PC-3 (cell line): ENCODE results near the gene NUP50. TPM values are rescaled to one million over a fixed set of nuclear protein-coding genes. Genes with fewer than 3 reads are reported as not detected.
A peak's percentile ranks its signal among the peaks of the same experiment; 100 is the strongest.

ENCODE experiments used
- ATAC-seq: fragments of 200-7000 bp; cut with Tn5 transposase; 2 replicates; pipeline ENCODE4 v1.9.1; 2020; ENCODE audit warnings: mild to moderate bottlenecking, moderate library complexity
- BruUV-seq: library from RNA; stranded (reverse); fragments of 400-500 nt; replicated peaks from 2 replicates; lab custom pipeline; 2021; lab: Mats Ljungman, UMichigan
- CTCF ChIA-PET: fragments of 300-600 bp; sonication (Branson Sonifier 250); formaldehyde crosslinking; loops from one replicate; lab custom pipeline; 2022; ENCODE audit warnings: antibody characterized with exemption; lab: Charles Lee
- POLR2A ChIA-PET: fragments of 300-600 bp; sonication (Branson Sonifier 250); formaldehyde crosslinking; loops from one replicate; lab custom pipeline; 2022; ENCODE audit warnings: antibody characterized with exemption; ENCODE audit not compliant: unreplicated experiment; lab: Charles Lee
- DNase-seq: peaks from one replicate; pipeline ENCODE4 v3.0.0-alpha.2; 2015
- H2AFZ ChIP-seq: fragments of 300-600 bp; sonication (generic); 2 replicates; pipeline ENCODE4 v1.6.0; 2016; ENCODE audit warnings: antibody characterized with exemption, low read length
- H3F3A ChIP-seq: fragments of 300-600 bp; sonication (generic); one replicate; pipeline ENCODE4 v1.6.0; 2017; ENCODE audit warnings: antibody characterized with exemption, low read length, control low read depth, mild to moderate bottlenecking; ENCODE audit not compliant: unreplicated experiment
- H3K27ac ChIP-seq: fragments of 300-600 bp; sonication (generic); 2 replicates; pipeline ENCODE4 v1.5.1; 2016; ENCODE audit warnings: mild to moderate bottlenecking, low read length
- H3K27me3 ChIP-seq: fragments of 300-600 bp; sonication (generic); 2 replicates; pipeline ENCODE4 v1.6.1; 2016; ENCODE audit warnings: low read length, mixed read lengths
- H3K36me3 ChIP-seq: fragments of 300-600 bp; sonication (generic); 2 replicates; pipeline ENCODE4 v1.6.1; 2016; ENCODE audit warnings: low read depth, mixed run types, low read length, mixed read lengths
- H3K4me1 ChIP-seq: fragments of 300-600 bp; sonication (generic); 2 replicates; pipeline ENCODE4 v1.5.1; 2016; ENCODE audit warnings: low read length; ENCODE audit not compliant: insufficient read depth
- H3K4me2 ChIP-seq: fragments of 300-600 bp; sonication (generic); 2 replicates; pipeline ENCODE4 v1.6.0; 2016; ENCODE audit warnings: low read length
- H3K4me3 ChIP-seq: fragments of 300-600 bp; sonication (generic); 2 replicates; pipeline ENCODE4 v1.5.1; 2016; ENCODE audit warnings: mild to moderate bottlenecking, low read length, mixed read lengths
- H3K79me2 ChIP-seq: fragments of 300-600 bp; sonication (generic); 2 replicates; pipeline ENCODE4 v1.6.1; 2017; ENCODE audit warnings: low read length, mixed read lengths
- H3K9ac ChIP-seq: fragments of 300-600 bp; sonication (generic); 2 replicates; pipeline ENCODE4 v1.6.0; 2016; ENCODE audit warnings: mild to moderate bottlenecking, low read length
- H3K9me2 ChIP-seq: fragments of 300-600 bp; sonication (generic); replicated peaks from 2 replicates; pipeline ENCODE4 v1.6.1; 2016; ENCODE audit warnings: mixed run types, low read length, mixed read lengths
- H3K9me3 ChIP-seq: fragments of 300-600 bp; sonication (generic); 2 replicates; pipeline ENCODE4 v1.6.1; 2016; ENCODE audit warnings: low read length, mixed read lengths
- H4K20me1 ChIP-seq: fragments of 300-600 bp; sonication (generic); 2 replicates; pipeline ENCODE4 v1.6.1; 2016; ENCODE audit warnings: low read length, mixed read lengths
- EZH2 ChIP-seq: fragments of 300-600 bp; sonication (generic); IDR thresholded peaks from one replicate; pipeline ENCODE4 v1.6.1; 2017; ENCODE audit warnings: antibody characterized with exemption, mild to moderate bottlenecking, low read length; ENCODE audit not compliant: unreplicated experiment
- EZH2phosphoT487 ChIP-seq: fragments of 300-600 bp; sonication (generic); IDR thresholded peaks from 2 replicates; pipeline ENCODE4 v1.6.1; 2018; ENCODE audit warnings: mild to moderate bottlenecking, antibody characterized with exemption, low read length, borderline replicate concordance
- intact Hi-C: fragments of 100-400 bp; cut with micrococcal nuclease; formaldehyde crosslinking; loops from 2 replicates; pipeline ENCODE4 v1.9.0; 2023
- total RNA-seq: library from RNA; depleted of rRNA; stranded (reverse); fragments of >200 nt; gene quantifications from 2 replicates; pipeline ENCODE4 v1.2.3, GENCODE V29; 2014
- TF ChIP-seq, protein P1 (sequence below): fragments of 300-600 bp; sonication (generic); conservative IDR thresholded peaks from 2 replicates; pipeline ENCODE4 v1.5.1; 2017; ENCODE audit warnings: antibody characterized with exemption, low read depth, mild to moderate bottlenecking, low read length

The NUP50 gene
- total RNA-seq, 1 experiment from 2014 or later = 69.9 TPM

DNA sequence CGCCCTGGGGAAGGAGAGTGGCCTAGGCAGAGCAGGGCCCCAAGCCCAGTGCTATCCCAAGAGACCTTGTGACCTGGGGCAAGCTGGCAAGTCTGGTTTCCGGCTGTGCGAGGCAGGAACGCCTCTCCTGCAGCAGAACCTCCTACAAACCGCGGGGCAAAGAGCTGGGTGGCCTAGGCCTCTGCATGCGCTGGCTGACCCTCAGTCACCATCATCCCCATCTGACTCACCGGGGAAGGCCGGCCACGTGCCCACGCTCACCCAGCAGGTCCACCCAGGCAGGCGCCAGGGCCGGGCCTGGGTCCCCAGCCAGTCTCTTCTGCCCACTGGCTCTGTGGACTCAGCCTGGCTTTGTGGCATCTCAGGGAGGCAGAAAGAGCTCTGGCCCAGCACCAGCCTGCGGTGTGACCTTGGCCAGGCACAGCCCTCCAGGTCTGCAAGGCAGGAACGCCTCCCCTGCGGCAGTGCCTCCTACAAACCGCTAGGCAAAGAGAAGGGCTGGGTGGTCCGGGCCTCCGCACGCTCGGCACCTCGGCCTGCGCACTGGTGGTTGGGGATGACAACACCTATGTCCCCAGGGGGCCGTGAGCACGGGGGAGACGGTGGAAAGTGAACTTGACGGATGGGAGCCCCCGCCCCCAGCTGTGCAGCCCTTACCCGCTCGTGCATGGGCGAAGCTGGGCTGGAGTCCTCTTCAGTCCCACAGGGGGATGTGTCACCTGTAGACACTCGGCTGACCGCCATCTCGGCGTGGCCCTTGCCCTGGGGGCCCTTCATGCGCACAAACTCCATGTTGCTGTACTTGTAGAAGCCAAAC lies 38.8 kb downstream of the NUP50 start:
- no peaks in the 10 kb centered on the region for H3K9me2 ChIP-seq
- H3K9ac ChIP-seq = peak overlapping the region; percentile 94
- CTCF ChIA-PET = no interaction called here
- TF ChIP-seq EZH2 = no peak
- TF ChIP-seq, protein P1, sequence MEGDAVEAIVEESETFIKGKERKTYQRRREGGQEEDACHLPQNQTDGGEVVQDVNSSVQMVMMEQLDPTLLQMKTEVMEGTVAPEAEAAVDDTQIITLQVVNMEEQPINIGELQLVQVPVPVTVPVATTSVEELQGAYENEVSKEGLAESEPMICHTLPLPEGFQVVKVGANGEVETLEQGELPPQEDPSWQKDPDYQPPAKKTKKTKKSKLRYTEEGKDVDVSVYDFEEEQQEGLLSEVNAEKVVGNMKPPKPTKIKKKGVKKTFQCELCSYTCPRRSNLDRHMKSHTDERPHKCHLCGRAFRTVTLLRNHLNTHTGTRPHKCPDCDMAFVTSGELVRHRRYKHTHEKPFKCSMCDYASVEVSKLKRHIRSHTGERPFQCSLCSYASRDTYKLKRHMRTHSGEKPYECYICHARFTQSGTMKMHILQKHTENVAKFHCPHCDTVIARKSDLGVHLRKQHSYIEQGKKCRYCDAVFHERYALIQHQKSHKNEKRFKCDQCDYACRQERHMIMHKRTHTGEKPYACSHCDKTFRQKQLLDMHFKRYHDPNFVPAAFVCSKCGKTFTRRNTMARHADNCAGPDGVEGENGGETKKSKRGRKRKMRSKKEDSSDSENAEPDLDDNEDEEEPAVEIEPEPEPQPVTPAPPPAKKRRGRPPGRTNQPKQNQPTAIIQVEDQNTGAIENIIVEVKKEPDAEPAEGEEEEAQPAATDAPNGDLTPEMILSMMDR = no peak
- no peak for TF ChIP-seq EZH2phosphoT487
- H3F3A ChIP-seq = peaks cover 3% of the 10 kb centered on the region
- no peak overlapping the region for H3K4me3 ChIP-seq
- no peak for ATAC-seq
- DNase-seq = no peak
- POLR2A ChIA-PET = no interaction called here
- no peaks in the 10 kb centered on the region for H3K79me2 ChIP-seq
- no peaks in the 10 kb centered on the region for H3K9me3 ChIP-seq
- no peak overlapping the region for H2AFZ ChIP-seq
- H3K4me1 ChIP-seq = peaks cover 25% of the 10 kb centered on the region
- no peaks in the 10 kb centered on the region for H3K36me3 ChIP-seq
- no peaks in the 10 kb centered on the region for H4K20me1 ChIP-seq
- BruUV-seq = no TSS peak
- H3K27ac ChIP-seq = peak overlapping the region; percentile 100
- no peaks in the 10 kb centered on the region for H3K27me3 ChIP-seq
- intact Hi-C loops = loop anchor here (5.0 kb wide), 1 partner anchor 45 kb away; no protein-coding TSS in a partner anchor
- peak overlapping the region; percentile 27 for H3K4me2 ChIP-seq

DNA sequence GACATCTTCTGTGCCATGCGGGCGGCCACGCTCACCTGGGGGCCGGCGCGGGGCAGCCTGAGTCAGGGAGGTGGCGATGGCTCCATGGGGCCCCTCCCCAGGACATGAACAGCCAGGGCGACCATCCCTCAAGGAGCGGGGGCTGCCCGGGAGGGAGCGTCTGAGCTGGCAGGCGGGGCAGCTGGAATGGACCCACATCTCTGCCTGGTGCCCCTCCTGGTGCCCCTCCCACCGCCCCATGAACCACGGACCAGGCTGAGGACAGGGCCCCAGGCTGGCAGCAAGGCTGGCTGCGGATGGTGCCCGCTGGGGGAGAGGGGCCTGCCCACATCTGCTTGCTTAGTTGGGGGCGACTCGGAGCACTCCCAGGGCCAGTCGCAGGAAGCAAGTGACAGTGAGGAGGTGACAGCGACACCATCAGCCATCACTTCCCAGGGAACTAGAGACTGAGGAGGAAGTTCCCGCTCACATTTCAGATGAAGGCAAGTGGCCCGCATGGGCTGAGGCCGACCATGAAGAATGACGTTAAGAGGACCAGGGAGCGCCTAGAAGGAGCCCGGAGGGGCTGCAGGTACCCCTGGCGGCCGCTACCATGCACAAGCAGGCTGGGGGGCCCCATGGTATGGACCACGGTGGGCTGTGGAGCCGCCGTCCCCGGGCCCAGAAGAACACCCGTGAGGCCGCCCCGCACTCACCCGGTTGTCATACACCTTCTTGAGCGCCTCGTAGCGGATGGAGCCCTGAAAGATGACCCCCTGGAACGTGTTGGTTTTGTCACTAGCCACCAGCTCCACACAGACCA lies 39.6 kb downstream of the NUP50 start:
- H3K27me3 ChIP-seq = no peaks in the 10 kb centered on the region
- TF ChIP-seq EZH2 (no peak), EZH2phosphoT487 (no peak)
- TF ChIP-seq, protein P1 = no peak
- H2AFZ ChIP-seq = no peak overlapping the region
- BruUV-seq = no TSS peak
- DNase-seq = no peak
- no peak for ATAC-seq
- H4K20me1 ChIP-seq = no peaks in the 10 kb centered on the region
- no peaks in the 10 kb centered on the region for H3K9me3 ChIP-seq
- ChIA-PET POLR2A (no interaction called here), CTCF (no interaction called here)
- H3K9me2 ChIP-seq = no peaks in the 10 kb centered on the region
- H3K9ac ChIP-seq = no peak overlapping the region
- no peaks in the 10 kb centered on the region for H3K36me3 ChIP-seq
- H3K27ac ChIP-seq = no peak overlapping the region
- H3K4me2 ChIP-seq = no peak overlapping the region
- no peak overlapping the region for H3K4me3 ChIP-seq
- peaks cover 3% of the 10 kb centered on the region for H3F3A ChIP-seq
- intact Hi-C loops = loop anchor here (5.0 kb wide), 1 partner anchor 44 kb away; no protein-coding TSS in a partner anchor
- no peaks in the 10 kb centered on the region for H3K79me2 ChIP-seq
- peaks cover 33% of the 10 kb centered on the region for H3K4me1 ChIP-seq
